Sigmoid colon (tissue), 4 donors: ENCODE measurements around the gene IFNAR1.

Experiments used
- EP300 ChIP-seq, 4 donors: sonication (generic); formaldehyde crosslinking; IDR thresholded peaks; one replicate each; pipeline ENCODE4 v1.6.1; 2017; ENCODE audit warnings: antibody characterized with exemption in 4 of 4
- POLR2A ChIP-seq, 2 donors: fragments of 450-650 bp; IDR thresholded peaks; one replicate each; pipeline ENCODE4 v1.6.1; 2016; ENCODE audit warnings: antibody characterized with exemption in 2 of 2, mild to moderate bottlenecking in 2 of 2, moderate library complexity in 2 of 2
- TF ChIP-seq, protein P1 (sequence below), 4 experiments: fragments of 450-650 bp in 3 of 4; fragments of 200-600 bp in 1 of 4; IDR thresholded peaks; one replicate each; pipeline ENCODE4 v1.5.1; 2016 to 2019; ENCODE audit warnings: antibody characterized with exemption in 4 of 4, mild to moderate bottlenecking in 3 of 4, moderate library complexity in 2 of 4

DNA sequence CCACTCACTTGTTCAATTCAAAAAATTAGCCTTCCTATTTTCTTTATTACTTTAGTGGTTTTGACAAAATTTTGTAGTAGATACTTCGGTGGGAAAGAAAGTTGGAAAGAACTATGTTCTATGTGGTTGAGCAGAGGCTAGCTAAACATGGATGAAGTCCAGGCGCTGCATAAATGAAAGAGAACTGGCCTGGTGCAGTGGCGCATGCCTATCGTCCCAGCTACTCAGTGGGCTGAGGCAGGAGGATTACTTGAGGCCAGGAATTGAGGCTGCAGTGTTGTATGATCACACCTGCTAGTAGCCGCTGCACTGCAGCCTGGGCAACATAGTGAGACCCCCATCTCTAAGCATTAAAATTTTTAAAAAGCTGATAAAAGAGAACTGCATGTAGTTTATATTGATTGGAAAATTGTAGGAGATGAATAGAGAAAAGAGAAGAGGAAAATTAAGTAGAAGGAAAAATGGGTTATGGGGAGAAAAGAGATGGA lies 21.0 kb downstream of the IFNAR1 start:
- TF ChIP-seq, protein P1, sequence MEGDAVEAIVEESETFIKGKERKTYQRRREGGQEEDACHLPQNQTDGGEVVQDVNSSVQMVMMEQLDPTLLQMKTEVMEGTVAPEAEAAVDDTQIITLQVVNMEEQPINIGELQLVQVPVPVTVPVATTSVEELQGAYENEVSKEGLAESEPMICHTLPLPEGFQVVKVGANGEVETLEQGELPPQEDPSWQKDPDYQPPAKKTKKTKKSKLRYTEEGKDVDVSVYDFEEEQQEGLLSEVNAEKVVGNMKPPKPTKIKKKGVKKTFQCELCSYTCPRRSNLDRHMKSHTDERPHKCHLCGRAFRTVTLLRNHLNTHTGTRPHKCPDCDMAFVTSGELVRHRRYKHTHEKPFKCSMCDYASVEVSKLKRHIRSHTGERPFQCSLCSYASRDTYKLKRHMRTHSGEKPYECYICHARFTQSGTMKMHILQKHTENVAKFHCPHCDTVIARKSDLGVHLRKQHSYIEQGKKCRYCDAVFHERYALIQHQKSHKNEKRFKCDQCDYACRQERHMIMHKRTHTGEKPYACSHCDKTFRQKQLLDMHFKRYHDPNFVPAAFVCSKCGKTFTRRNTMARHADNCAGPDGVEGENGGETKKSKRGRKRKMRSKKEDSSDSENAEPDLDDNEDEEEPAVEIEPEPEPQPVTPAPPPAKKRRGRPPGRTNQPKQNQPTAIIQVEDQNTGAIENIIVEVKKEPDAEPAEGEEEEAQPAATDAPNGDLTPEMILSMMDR (IDR thresholded peaks at IDR 0.05), result no peak
- no peak for TF ChIP-seq EP300 (IDR thresholded peaks at IDR 0.05)
- no peak for TF ChIP-seq POLR2A (IDR thresholded peaks at IDR 0.05)
